HG02943 (cell line): Measurements from ENCODE around the gene ULK4.

ENCODE experiments used
- ATAC-seq: cut with Tn5 transposase; IDR thresholded peaks from one replicate; pipeline ENCODE4 v1.9.1; 2021; ENCODE audit warnings: mild to moderate bottlenecking, low read depth, moderate library complexity; ENCODE audit not compliant: unreplicated experiment

Gene ULK4

GRCh38 chr3:41329881-41330280 lies 632.0 kb downstream of the ULK4 start:
- ATAC-seq: no peak

- no peak for ATAC-seq
These were observed 633.0 kb downstream of the ULK4 start for GRCh38 chr3:41328926-41329325.

GRCh38 chr3:41327718-41328117 lies 634.2 kb downstream of the ULK4 start:
- no peak for ATAC-seq

- ATAC-seq: no peak
These were observed 637.8 kb downstream of the ULK4 start for GRCh38 chr3:41324156-41324475.

GRCh38 chr3:41323467-41324155 lies 638.3 kb downstream of the ULK4 start:
- no peak for ATAC-seq

GRCh38 chr3:41321642-41321980 lies 640.3 kb downstream of the ULK4 start:
- no peak for ATAC-seq

- no peak for ATAC-seq
These were observed 640.8 kb downstream of the ULK4 start for GRCh38 chr3:41320953-41321641.

GRCh38 chr3:41318520-41318919 lies 643.4 kb downstream of the ULK4 start:
- ATAC-seq: no peak

- ATAC-seq: no peak
These were observed 644.2 kb downstream of the ULK4 start for GRCh38 chr3:41317718-41318117.

GRCh38 chr3:41317298-41317697 lies 644.6 kb downstream of the ULK4 start:
- ATAC-seq: no peak

- no peak for ATAC-seq
These were observed 646.8 kb downstream of the ULK4 start for GRCh38 chr3:41315126-41315525.

GRCh38 chr3:41308119-41308518 lies 653.8 kb downstream of the ULK4 start:
- no peak for ATAC-seq

- no peak for ATAC-seq
These were observed 654.8 kb downstream of the ULK4 start for GRCh38 chr3:41307065-41307464.

GRCh38 chr3:41304593-41304992 lies 657.3 kb downstream of the ULK4 start:
- ATAC-seq: no peak

- no peak for ATAC-seq
These were observed 659.6 kb downstream of the ULK4 start for GRCh38 chr3:41302295-41302694.

- ATAC-seq: no peak
These were observed 660.4 kb downstream of the ULK4 start for GRCh38 chr3:41301548-41301947.

GRCh38 chr3:41299036-41299435 lies 662.9 kb downstream of the ULK4 start:
- no peak for ATAC-seq

- no peak for ATAC-seq
These were observed 664.2 kb downstream of the ULK4 start for GRCh38 chr3:41297750-41298149.

GRCh38 chr3:41296556-41296955 lies 665.3 kb downstream of the ULK4 start:
- ATAC-seq: no peak

GRCh38 chr3:41295740-41296139 lies 666.2 kb downstream of the ULK4 start:
- no peak for ATAC-seq

GRCh38 chr3:41293169-41293681 lies 668.7 kb downstream of the ULK4 start:
- ATAC-seq: no peak

- ATAC-seq: no peak
These were observed 671.2 kb downstream of the ULK4 start for GRCh38 chr3:41290736-41291135.
